A673 (cell line): ENCODE results near the gene CIC.

Experiments used
- EZH2 ChIP-seq: fragments of 200-600 bp; sonication (generic); IDR thresholded peaks from 2 replicates; pipeline ENCODE4 v1.6.1; 2017; ENCODE audit warnings: borderline replicate concordance, low read depth, mild to moderate bottlenecking, mixed read lengths, antibody characterized with exemption, low read length; ENCODE audit not compliant: poor library complexity, severe bottlenecking
- TF ChIP-seq, protein P1 (sequence below): fragments of 300-800, 200-600 bp; sonication (generic); conservative IDR thresholded peaks from 2 replicates; pipeline ENCODE4 v1.5.1; 2017; ENCODE audit warnings: low read depth, mild to moderate bottlenecking, antibody characterized with exemption, low read length, moderate library complexity, mixed read lengths

DNA sequence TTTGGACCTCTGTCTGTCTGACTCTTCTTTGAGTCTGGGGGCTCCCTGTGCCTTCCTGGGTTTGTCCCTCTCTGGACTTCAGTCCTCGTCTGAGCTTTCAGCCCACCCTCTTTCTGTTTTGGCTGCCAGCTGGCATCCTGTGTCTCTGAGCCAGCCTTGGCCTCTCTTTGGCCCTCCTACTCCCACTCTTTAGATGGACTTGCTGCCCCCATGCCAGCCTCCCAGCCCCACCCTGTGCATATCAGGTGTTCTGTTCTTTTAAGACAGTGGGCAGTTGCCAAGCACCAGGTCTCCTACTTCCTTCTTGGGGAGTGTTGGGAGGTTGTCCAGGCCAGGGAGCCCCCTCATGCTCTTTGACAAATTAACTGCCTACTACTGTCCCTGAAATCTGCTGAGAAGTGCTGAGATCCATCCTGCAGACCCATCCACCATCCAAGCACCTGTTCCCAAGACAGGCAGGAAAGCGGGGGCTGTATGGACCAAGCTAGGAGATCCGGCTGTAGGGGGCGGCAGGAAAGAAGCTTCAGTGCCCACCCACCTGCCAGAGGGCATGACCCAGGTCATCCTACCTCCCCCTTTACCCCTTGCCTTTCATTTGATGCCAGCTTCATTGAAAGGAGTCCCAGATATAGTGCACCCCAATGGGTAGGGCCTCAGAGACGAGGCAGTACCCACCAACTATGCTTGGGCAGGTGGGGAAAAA lies 9.6 kb downstream of the CIC start:
- TF ChIP-seq, protein P1, sequence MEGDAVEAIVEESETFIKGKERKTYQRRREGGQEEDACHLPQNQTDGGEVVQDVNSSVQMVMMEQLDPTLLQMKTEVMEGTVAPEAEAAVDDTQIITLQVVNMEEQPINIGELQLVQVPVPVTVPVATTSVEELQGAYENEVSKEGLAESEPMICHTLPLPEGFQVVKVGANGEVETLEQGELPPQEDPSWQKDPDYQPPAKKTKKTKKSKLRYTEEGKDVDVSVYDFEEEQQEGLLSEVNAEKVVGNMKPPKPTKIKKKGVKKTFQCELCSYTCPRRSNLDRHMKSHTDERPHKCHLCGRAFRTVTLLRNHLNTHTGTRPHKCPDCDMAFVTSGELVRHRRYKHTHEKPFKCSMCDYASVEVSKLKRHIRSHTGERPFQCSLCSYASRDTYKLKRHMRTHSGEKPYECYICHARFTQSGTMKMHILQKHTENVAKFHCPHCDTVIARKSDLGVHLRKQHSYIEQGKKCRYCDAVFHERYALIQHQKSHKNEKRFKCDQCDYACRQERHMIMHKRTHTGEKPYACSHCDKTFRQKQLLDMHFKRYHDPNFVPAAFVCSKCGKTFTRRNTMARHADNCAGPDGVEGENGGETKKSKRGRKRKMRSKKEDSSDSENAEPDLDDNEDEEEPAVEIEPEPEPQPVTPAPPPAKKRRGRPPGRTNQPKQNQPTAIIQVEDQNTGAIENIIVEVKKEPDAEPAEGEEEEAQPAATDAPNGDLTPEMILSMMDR, result no peak
- TF ChIP-seq EZH2, result no peak
